ENCODE results near the gene ACOT7.

DNA sequence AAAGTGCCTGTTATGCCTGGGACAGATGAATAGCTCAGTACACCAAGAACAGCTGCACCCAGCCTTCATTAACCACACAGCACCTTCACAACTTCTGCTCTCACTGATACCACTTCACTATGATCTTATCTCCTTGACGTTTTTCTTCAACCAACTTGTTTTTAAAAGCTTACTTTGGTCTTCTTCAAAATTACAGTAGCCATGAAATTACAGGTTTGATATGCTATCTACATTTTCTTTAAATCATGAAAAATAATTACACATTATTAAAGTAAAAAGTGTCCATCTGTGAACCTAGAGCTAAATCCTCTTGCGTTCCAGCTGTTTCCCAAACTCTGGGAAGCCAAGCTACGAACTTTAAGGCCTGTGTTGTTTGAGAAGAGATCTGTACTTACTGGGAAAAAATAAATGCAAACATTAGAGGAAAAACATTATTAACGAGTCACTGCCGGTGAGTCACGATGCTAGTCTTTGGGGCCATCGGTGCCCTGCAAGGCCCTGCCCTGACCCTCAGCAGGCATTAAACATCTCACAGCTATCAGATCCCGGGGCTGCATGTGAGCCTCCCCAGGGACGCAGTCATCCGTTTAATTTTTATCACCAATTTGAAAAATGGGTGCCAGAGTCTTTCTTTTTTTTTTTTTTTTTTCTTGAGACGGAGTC, 76.3 kb downstream of the ACOT7 start:
- TF ChIP-seq, protein P1, sequence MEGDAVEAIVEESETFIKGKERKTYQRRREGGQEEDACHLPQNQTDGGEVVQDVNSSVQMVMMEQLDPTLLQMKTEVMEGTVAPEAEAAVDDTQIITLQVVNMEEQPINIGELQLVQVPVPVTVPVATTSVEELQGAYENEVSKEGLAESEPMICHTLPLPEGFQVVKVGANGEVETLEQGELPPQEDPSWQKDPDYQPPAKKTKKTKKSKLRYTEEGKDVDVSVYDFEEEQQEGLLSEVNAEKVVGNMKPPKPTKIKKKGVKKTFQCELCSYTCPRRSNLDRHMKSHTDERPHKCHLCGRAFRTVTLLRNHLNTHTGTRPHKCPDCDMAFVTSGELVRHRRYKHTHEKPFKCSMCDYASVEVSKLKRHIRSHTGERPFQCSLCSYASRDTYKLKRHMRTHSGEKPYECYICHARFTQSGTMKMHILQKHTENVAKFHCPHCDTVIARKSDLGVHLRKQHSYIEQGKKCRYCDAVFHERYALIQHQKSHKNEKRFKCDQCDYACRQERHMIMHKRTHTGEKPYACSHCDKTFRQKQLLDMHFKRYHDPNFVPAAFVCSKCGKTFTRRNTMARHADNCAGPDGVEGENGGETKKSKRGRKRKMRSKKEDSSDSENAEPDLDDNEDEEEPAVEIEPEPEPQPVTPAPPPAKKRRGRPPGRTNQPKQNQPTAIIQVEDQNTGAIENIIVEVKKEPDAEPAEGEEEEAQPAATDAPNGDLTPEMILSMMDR (IDR thresholded peaks at IDR 0.05), result no peak
- no peak for TF ChIP-seq POLR2AphosphoS5 (IDR thresholded peaks at IDR 0.05; ENCODE audit: low read depth, low read length)

All from Panc1 (cell line).